ENCODE results near the gene CFAP57.

The CFAP57 gene

GRCh38 chr1:43302721-43303470 is 130.8 kb downstream of the CFAP57 start:
- no peak for DNase-seq

- DNase-seq: no peak
Measured at GRCh38 chr1:43303471-43304313, 131.6 kb downstream of the CFAP57 start.

Data from stimulated activated CD4-positive, alpha-beta T cell treated with anti-CD3 and anti-CD28 coated beads, Interleukin-15, amount 100 ng/mL, for 24 hours (primary cell).